ENCODE measurements around the gene SRMS. TPM values are rescaled to one million over a fixed set of nuclear protein-coding genes. Genes with fewer than 3 reads are reported as not detected.
"Not testable (repeated sequence)": the region's sequence is repeated elsewhere in the genome, so short reads cannot be mapped to it uniquely, and the experiment has no call there.

The SRMS gene
- total RNA-seq, 1 donor = not detected

GRCh38 chr20:63518351-63518861 is 29.1 kb downstream of the SRMS start:
- no peak for TF ChIP-seq CTCF (IDR thresholded peaks at IDR 0.05; ENCODE audit: insufficient read depth, low read length)
- DNase-seq (ENCODE audit: low read depth) = no peak
- no peak overlapping the region for H3K4me3 ChIP-seq (ENCODE audit: low read depth, low read length)

- no peak overlapping the region for H3K4me3 ChIP-seq (ENCODE audit: low read depth, low read length)
- DNase-seq (ENCODE audit: low read depth) = no peak
- no peak for TF ChIP-seq CTCF (IDR thresholded peaks at IDR 0.05; ENCODE audit: insufficient read depth, low read length)
These were observed 29.9 kb downstream of the SRMS start for GRCh38 chr20:63517376-63518309.

- not testable (repeated sequence) for H3K4me3 ChIP-seq (ENCODE audit: low read depth, low read length); DNase-seq (ENCODE audit: low read depth)
These were observed 33.0 kb downstream of the SRMS start for GRCh38 chr20:63514520-63514919.

- H3K4me3 ChIP-seq (ENCODE audit: low read depth, low read length) = no peak overlapping the region
- no peak for DNase-seq (ENCODE audit: low read depth)
- TF ChIP-seq CTCF (IDR thresholded peaks at IDR 0.05; ENCODE audit: insufficient read depth, low read length) = no peak
These were observed 34.3 kb downstream of the SRMS start for GRCh38 chr20:63513207-63513606.

- no peak for DNase-seq (ENCODE audit: low read depth)
- no peak for TF ChIP-seq CTCF (IDR thresholded peaks at IDR 0.05; ENCODE audit: insufficient read depth, low read length)
- no peak overlapping the region for H3K4me3 ChIP-seq (ENCODE audit: low read depth, low read length)
These were observed 38.4 kb downstream of the SRMS start for GRCh38 chr20:63509088-63509564.

- DNase-seq (ENCODE audit: low read depth) = no peak
- H3K4me3 ChIP-seq (ENCODE audit: low read depth, low read length) = no peak overlapping the region
- no peak for TF ChIP-seq CTCF (IDR thresholded peaks at IDR 0.05; ENCODE audit: insufficient read depth, low read length)
These were observed 39.3 kb downstream of the SRMS start for GRCh38 chr20:63508072-63508768.
